ENCODE data around the gene SPINT1. TPM values are rescaled to one million over a fixed set of nuclear protein-coding genes. Genes with fewer than 3 reads are reported as not detected.

Gene SPINT1
- total RNA-seq, 1 donor from 2014 or later, result 76.5 TPM

GRCh38 chr15:40803688-40804087 lies 40.2 kb upstream of the SPINT1 start:
- ATAC-seq (no peak), DNase-seq (no peak)
- H3K27me3 ChIP-seq (ENCODE audit: low read depth), result no peaks in the 10 kb centered on the region
- TF ChIP-seq CTCF (IDR thresholded peaks at IDR 0.05), result no peak
- intact Hi-C loops (cut with DNase I), result no loop called here
- H3K36me3 ChIP-seq, result peaks cover 9% of the 10 kb centered on the region
- H3K4me3 ChIP-seq, result no peak overlapping the region
- H3K4me1 ChIP-seq, result peaks cover 26% of the 10 kb centered on the region
- no peak overlapping the region for H3K27ac ChIP-seq
- H3K9me3 ChIP-seq, result no peaks in the 10 kb centered on the region

GRCh38 chr15:40806672-40807027 lies 37.2 kb upstream of the SPINT1 start:
- Histone ChIP-seq H3K36me3 (peaks cover 14% of the 10 kb centered on the region), H3K27ac (peak overlapping the region; percentile 95), H3K4me1 (peaks cover 30% of the 10 kb centered on the region), H3K27me3 (ENCODE audit: low read depth) (no peaks in the 10 kb centered on the region), H3K4me3 (peak overlapping the region; percentile 98), H3K9me3 (no peaks in the 10 kb centered on the region)
- ATAC-seq (peak in 1 of 2 donors; percentile 1), DNase-seq (no peak)
- TF ChIP-seq CTCF (IDR thresholded peaks at IDR 0.05), result no peak
- intact Hi-C loops (cut with DNase I), result no loop called here

GRCh38 chr15:40807028-40807887 lies 36.6 kb upstream of the SPINT1 start, which contains the start of the genes DNAJC17 and ZFYVE19:
Gene DNAJC17, minus strand, starts transcription at chr15:40807473. Its CDS starts 27 bp downstream, at chr15:40807446.
Gene ZFYVE19, plus strand, starts transcription at chr15:40807089. Its CDS starts 501 bp downstream, at chr15:40807590.
- peak; percentile 24 for TF ChIP-seq CTCF (IDR thresholded peaks at IDR 0.05)
- Histone ChIP-seq H3K27ac (peak within 1 kb of the TSS; percentile 95), H3K4me1 (peaks cover 30% of the 10 kb centered on the region), H3K27me3 (ENCODE audit: low read depth) (no peaks in the 10 kb centered on the region), H3K36me3 (peaks cover 18% of the 10 kb centered on the region), H3K9me3 (no peaks in the 10 kb centered on the region), H3K4me3 (peak within 1 kb of the TSS; percentile 98)
- ATAC-seq, result peak; percentile 99
- DNase-seq, result peak; percentile 98
- intact Hi-C loops (cut with DNase I), result no loop called here

DNA sequence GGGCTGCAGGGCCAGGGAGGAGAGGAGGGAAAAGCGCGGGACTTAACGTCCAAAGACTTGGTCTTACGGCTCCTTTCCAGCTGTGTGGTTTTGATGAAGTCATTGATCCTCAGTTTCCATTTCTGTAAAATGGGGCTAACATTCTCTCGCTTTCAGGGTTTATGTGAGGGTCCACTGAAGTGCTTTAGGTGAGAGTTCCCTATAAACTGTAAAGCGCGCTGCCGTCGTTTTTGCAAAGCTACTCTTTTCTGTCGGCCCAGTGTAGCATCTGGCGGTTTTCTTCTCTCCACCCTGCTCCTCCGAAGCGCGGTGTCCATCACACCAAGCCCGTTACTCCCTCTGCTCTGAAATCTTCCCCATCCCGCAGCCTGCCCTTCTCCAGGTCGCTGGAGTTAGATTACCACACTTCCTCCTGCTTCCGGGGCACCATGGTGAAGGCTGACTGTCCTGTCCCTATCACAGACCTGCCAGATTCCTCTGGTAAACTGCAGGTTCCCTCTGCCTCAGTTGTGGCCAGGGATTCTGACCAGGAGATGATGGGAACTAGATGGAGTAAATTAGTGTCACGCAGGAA lies 35.9 kb upstream of the SPINT1 start:
- no peaks in the 10 kb centered on the region for H3K9me3 ChIP-seq
- no peak for DNase-seq
- H3K4me1 ChIP-seq, result peaks cover 30% of the 10 kb centered on the region
- H3K4me3 ChIP-seq, result peak overlapping the region; percentile 98
- peaks cover 23% of the 10 kb centered on the region for H3K36me3 ChIP-seq
- peak overlapping the region; percentile 95 for H3K27ac ChIP-seq
- no peaks in the 10 kb centered on the region for H3K27me3 ChIP-seq (ENCODE audit: low read depth)
- intact Hi-C loops (cut with DNase I), result no loop called here
- TF ChIP-seq CTCF (IDR thresholded peaks at IDR 0.05), result no peak
- ATAC-seq, result no peak

- intact Hi-C loops (cut with DNase I), result no loop called here
- Histone ChIP-seq H3K36me3 (peaks cover 33% of the 10 kb centered on the region), H3K27me3 (ENCODE audit: low read depth) (no peaks in the 10 kb centered on the region), H3K9me3 (no peaks in the 10 kb centered on the region), H3K4me1 (peaks cover 30% of the 10 kb centered on the region), H3K27ac (no peak overlapping the region), H3K4me3 (no peak overlapping the region)
- TF ChIP-seq CTCF (IDR thresholded peaks at IDR 0.05), result no peak
- no peak for ATAC-seq
- no peak for DNase-seq
These were observed 34.9 kb upstream of the SPINT1 start for GRCh38 chr15:40808861-40809450.
